Uterus (tissue), 2 donors: ENCODE data around the gene SPRR2E.

Experiments used
- POLR2A ChIP-seq, 2 donors: fragments of 450-650 bp; IDR thresholded peaks; one replicate each; pipeline ENCODE4 v1.6.1; 2016; ENCODE audit warnings: antibody characterized with exemption in 2 of 2, mild to moderate bottlenecking in 1 of 2, moderate library complexity in 1 of 2
- TF ChIP-seq, protein P1 (sequence below), 4 experiments: fragments of 200-600 bp in 2 of 4; fragments of 450-650 bp in 2 of 4; sonication (generic) in 2 of 4; IDR thresholded peaks; one replicate each; pipeline ENCODE4 v1.5.1; 2016 to 2019; ENCODE audit warnings: antibody characterized with exemption in 4 of 4, mild to moderate bottlenecking in 2 of 4, moderate library complexity in 1 of 4

DNA sequence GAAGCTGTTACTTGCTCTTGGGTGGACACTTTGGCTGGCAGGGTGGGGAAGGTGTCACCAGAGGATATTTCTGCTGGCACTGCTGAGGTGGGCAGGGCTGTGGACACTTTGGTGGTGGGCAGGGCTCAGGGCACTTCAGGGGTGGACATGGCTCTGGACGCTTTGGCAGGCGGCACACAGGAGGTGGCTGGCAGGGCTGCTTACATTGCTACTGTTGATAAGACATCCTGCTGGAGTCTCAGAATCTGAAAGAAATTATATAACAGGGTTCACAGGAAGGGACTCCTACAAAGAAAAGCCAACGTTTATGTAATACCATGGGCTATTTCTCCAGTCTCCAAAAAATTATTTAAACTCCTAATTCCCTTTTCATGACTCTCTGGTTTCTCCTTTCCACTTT, 46.2 kb upstream of the SPRR2E start:
- TF ChIP-seq, protein P1, sequence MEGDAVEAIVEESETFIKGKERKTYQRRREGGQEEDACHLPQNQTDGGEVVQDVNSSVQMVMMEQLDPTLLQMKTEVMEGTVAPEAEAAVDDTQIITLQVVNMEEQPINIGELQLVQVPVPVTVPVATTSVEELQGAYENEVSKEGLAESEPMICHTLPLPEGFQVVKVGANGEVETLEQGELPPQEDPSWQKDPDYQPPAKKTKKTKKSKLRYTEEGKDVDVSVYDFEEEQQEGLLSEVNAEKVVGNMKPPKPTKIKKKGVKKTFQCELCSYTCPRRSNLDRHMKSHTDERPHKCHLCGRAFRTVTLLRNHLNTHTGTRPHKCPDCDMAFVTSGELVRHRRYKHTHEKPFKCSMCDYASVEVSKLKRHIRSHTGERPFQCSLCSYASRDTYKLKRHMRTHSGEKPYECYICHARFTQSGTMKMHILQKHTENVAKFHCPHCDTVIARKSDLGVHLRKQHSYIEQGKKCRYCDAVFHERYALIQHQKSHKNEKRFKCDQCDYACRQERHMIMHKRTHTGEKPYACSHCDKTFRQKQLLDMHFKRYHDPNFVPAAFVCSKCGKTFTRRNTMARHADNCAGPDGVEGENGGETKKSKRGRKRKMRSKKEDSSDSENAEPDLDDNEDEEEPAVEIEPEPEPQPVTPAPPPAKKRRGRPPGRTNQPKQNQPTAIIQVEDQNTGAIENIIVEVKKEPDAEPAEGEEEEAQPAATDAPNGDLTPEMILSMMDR (IDR thresholded peaks at IDR 0.05): no peak
- TF ChIP-seq POLR2A (IDR thresholded peaks at IDR 0.05): no peak
